Thymus (tissue), 14 donors: Measurements from ENCODE around the gene CKAP2L. TPM values are rescaled to one million over a fixed set of nuclear protein-coding genes. Genes with fewer than 3 reads are reported as not detected.

Experiments used
- DNase-seq, 9 donors: peaks; one replicate each; pipeline ENCODE4 v3.0.0-alpha.2; 2013; ENCODE audit warnings: low spot score in 9 of 9, low read depth in 6 of 9, missing footprints in 1 of 9
- H3K27ac ChIP-seq, 2 donors: one replicate each; pipeline ENCODE4 v1.5.1; 2013; ENCODE audit warnings: control low read depth in 1 of 2, low read depth in 1 of 2, low read length in 1 of 2, mild to moderate bottlenecking in 1 of 2, moderate library complexity in 1 of 2
- H3K27me3 ChIP-seq, 2 donors: one replicate each; pipeline ENCODE4 v1.5.1; 2013; ENCODE audit warnings: low read length in 1 of 2; ENCODE audit not compliant: control insufficient read depth in 2 of 2, insufficient read depth in 1 of 2
- H3K36me3 ChIP-seq, 2 donors: one replicate each; pipeline ENCODE4 v1.5.1; 2013; ENCODE audit warnings: low read length in 1 of 2, mild to moderate bottlenecking in 1 of 2, moderate library complexity in 1 of 2; ENCODE audit not compliant: control insufficient read depth in 2 of 2, insufficient read depth in 2 of 2
- H3K4me1 ChIP-seq, 2 donors: one replicate each; pipeline ENCODE4 v1.5.1; 2013; ENCODE audit warnings: low read length in 2 of 2; ENCODE audit not compliant: control insufficient read depth in 2 of 2, insufficient read depth in 2 of 2
- H3K4me3 ChIP-seq, 2 donors: one replicate each; pipeline ENCODE4 v1.5.1; 2013; ENCODE audit warnings: low read length in 2 of 2, control low read depth in 1 of 2, mild to moderate bottlenecking in 1 of 2
- H3K9me3 ChIP-seq, 2 donors: one replicate each; pipeline ENCODE4 v1.5.1; 2013; ENCODE audit warnings: low read length in 1 of 2, mild to moderate bottlenecking in 1 of 2; ENCODE audit not compliant: control insufficient read depth in 2 of 2, insufficient read depth in 1 of 2
- WGBS: extraction: QIAGEN DNeasy Blood & Tissue Kit; methylation state at CpG from one replicate; pipeline ENCODE4 v1.1.7; 2013; 5-methylcytosine and 5-hydroxymethylcytosine counted together
- long read RNA-seq, 10 donors: transcript quantifications; one replicate each; lab custom pipeline, GENCODE V29; 2026
- polyA plus RNA-seq: library from polyadenylated mRNA; stranded (reverse); fragments of 200-250 nt; gene quantifications from one replicate; pipeline ENCODE4 v1.2.3, GENCODE V29; 2013
- total RNA-seq: library from RNA; stranded (reverse); fragments of 120-200 nt; gene quantifications from one replicate; pipeline ENCODE4 v1.2.4, GENCODE V29; 2013
- donor health status: healthy.

The CKAP2L gene, protein sequence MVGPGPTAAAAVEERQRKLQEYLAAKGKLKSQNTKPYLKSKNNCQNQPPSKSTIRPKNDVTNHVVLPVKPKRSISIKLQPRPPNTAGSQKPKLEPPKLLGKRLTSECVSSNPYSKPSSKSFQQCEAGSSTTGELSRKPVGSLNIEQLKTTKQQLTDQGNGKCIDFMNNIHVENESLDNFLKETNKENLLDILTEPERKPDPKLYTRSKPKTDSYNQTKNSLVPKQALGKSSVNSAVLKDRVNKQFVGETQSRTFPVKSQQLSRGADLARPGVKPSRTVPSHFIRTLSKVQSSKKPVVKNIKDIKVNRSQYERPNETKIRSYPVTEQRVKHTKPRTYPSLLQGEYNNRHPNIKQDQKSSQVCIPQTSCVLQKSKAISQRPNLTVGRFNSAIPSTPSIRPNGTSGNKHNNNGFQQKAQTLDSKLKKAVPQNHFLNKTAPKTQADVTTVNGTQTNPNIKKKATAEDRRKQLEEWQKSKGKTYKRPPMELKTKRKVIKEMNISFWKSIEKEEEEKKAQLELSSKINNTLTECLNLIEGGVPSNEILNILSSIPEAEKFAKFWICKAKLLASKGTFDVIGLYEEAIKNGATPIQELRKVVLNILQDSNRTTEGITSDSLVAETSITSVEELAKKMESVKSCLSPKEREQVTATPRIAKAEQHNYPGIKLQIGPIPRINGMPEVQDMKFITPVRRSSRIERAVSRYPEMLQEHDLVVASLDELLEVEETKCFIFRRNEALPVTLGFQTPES
- total RNA-seq = 14.1 TPM
- 1.0 TPM for polyA plus RNA-seq
- long read RNA-seq, donor 1, partial matches to known transcripts = 0 of 1 reads
- long read RNA-seq, donor 1, other reads (novel, unspliced or antisense) = 0 of 1 reads
- long read RNA-seq, donor 2, full-length matches to known transcripts = 2 of 43 reads
- long read RNA-seq, donor 2, partial matches to known transcripts = 41 of 43 reads
- long read RNA-seq, donor 2, other reads (novel, unspliced or antisense) = 0 of 43 reads
- long read RNA-seq, donor 3, full-length matches to known transcripts = 5 of 17 reads
- long read RNA-seq, donor 3, partial matches to known transcripts = 12 of 17 reads
- long read RNA-seq, donor 3, other reads (novel, unspliced or antisense) = 0 of 17 reads
- long read RNA-seq, donor 4, partial matches to known transcripts = 0 of 2 reads
- long read RNA-seq, donor 4, other reads (novel, unspliced or antisense) = 0 of 2 reads
- long read RNA-seq, donor 5, full-length matches to known transcripts = 4 of 19 reads
- long read RNA-seq, donor 5, partial matches to known transcripts = 15 of 19 reads
- long read RNA-seq, donor 5, other reads (novel, unspliced or antisense) = 0 of 19 reads
- long read RNA-seq, donor 6, full-length matches to known transcripts = 2 of 2 reads
- long read RNA-seq, donor 6, partial matches to known transcripts = 0 of 2 reads
- long read RNA-seq, donor 6, other reads (novel, unspliced or antisense) = 0 of 2 reads
- long read RNA-seq, donor 7, full-length matches to known transcripts = 4 of 19 reads
- long read RNA-seq, donor 7, partial matches to known transcripts = 15 of 19 reads
- long read RNA-seq, donor 7, other reads (novel, unspliced or antisense) = 0 of 19 reads
- long read RNA-seq, donor 8 = 0 reads
- long read RNA-seq, donor 9, full-length matches to known transcripts = 3 of 3 reads
- long read RNA-seq, donor 9, partial matches to known transcripts = 0 of 3 reads
- long read RNA-seq, donor 9, other reads (novel, unspliced or antisense) = 0 of 3 reads
- long read RNA-seq, donor 10 = 0 reads

DNA sequence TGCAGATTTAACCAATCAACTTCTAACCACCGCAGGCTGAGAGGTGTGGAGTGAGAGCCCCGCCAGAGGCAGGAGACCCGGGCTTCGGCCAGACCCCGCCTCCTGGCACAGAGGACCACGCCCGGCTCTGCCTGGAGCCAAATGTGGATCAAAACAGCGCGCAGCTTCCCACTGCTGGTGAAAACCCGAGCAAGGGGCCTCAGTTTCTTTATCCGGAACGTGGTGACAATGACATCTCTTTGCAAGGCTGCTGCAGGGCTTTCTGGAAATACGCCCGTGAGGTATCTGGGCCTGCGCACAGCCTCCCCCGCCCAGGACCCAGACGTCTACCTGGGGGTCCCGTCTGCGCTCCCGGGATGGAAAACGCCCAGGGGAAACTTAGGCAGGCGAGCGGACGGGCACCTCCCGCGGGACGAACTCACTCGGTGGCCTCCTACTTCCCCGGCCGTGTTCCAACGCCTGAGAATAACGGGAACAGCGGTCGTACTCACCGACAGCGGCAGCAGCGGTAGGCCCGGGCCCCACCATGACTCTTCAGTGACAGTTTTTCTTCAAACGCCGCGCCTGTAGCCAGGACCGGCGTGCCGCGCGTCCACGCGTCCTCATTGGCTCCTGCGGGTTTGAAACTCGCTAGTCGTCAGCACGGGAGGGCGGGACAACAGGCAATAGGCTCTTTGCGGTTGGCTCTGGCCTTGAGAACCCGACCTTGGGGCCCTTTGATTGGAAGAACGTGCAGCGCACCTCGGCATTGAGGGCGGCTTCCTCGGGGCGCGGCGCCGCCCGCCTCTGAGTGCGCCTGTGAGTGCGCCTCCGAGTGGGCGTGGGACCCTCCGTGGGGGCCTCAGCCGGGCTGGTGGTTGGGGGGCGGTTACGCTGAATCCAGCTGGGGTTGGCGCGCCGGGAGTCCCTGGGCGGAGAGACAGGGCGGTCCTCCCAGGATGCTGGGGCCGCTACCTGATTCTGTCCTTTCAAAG lies at the start of gene CKAP2L:
Gene CKAP2L (minus strand): TSS at position 539 of the 974 bp plus-strand sequence. CDS start 11 bp downstream, at position 528.
- Histone ChIP-seq H3K4me1 (peaks cover 13 to 24% of the 10 kb centered on the region in 2 donors), H3K4me3 (peak within 1 kb of the TSS; percentile 75 to 79), H3K27me3 (no peaks in the 10 kb centered on the region), H3K9me3 (no peaks in the 10 kb centered on the region), H3K27ac (peak within 1 kb of the TSS; percentile 18 to 76), H3K36me3 (peaks cover 3 to 14% of the 10 kb centered on the region in 2 donors)
- DNase-seq = peak; percentile 94 to 99 (median 97)
- under 1% methylated on average over 79 of the region's 79 CpGs for WGBS

DNA sequence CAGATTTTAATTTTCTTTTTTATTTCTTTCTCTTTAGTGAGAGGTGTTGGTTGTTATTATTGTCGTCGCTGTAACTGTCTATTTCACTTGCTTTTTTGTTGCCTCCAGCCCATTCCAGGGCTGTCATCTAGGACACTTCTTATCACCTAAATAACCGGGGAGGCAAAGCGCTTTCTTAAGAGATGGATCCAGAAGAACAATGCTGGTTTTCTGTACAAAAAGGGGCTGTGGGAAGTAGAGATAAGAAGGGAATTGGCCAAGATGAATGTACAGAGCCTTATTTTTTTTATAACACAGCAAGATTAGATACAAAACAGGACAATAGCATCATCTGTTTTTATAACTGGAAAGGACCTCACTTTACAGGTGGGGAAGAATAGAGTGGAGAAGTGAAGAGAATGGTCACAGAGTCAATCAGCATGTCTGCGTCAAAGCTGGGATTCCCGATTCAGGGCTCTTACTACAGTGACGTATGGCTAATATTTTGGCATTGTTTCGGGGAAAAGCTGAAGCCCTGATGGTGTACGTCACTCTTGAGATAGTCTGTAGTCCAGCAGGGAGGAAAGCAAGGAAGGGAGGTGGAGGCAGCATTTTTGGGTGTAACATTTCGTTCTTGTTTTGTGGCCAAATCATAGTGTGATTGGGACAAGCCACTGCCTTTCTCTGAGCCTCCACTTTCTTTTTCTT lies 49.0 kb upstream of the CKAP2L start:
- H3K27ac ChIP-seq = no peak overlapping the region

DNA sequence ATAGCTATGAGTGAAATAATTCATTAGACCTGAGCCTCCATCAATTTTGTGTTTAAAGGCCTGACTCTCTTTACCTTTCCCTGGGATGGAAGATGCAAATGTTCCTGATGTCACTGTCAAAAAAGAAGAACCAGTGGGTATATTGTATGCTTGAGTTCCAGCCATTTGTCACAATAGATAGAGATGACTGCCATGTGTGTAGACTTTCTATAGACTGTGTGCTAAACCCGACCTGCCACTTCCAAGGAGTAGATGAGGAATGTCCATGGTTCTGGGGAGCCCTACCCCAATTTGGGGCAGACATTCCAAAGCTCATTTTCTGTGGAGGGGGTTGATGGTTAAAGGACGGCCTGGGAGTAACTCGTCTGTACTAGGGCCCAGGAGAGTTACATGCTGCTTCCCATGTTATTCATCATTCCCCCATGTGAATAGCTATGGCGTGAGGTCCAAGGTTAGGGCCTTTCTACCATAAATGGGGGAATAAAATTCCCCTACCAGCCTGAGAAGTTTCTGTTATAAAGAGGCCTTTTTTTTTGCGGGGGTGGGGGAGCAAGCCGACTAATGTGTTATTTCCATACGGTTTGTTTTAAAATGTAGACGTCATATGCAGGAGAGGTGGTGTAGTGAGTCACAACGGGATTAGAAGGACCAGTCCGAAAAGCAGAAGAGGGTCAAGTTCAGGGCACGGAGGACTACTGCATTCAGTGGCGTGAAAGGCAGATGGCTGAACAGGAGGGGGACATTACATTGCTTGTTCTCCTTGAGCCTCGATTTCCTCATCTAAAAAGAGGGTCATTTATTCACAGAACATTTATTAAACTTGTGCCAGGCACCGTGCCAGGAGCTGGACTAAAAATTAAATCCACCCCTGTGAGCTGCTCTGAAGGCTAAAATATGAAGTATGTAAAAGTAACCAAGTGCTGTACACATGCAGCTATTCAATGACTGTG lies 48.2 kb upstream of the CKAP2L start:
- DNase-seq = no peak
- H3K27ac ChIP-seq = no peak overlapping the region
- 82% methylated on average over 14 of the region's 14 CpGs for WGBS

More for the DNA sequence above, 49.0 kb upstream of the CKAP2L start:
- no peaks in the 10 kb centered on the region for H3K36me3 ChIP-seq
- DNase-seq = no peak
- H3K4me3 ChIP-seq = no peak overlapping the region
- WGBS = 97% methylated on average over 10 of the region's 10 CpGs
- H3K9me3 ChIP-seq = no peaks in the 10 kb centered on the region
- H3K4me1 ChIP-seq = peaks cover 0 to 12% of the 10 kb centered on the region in 2 donors
- H3K27me3 ChIP-seq = no peaks in the 10 kb centered on the region

DNA sequence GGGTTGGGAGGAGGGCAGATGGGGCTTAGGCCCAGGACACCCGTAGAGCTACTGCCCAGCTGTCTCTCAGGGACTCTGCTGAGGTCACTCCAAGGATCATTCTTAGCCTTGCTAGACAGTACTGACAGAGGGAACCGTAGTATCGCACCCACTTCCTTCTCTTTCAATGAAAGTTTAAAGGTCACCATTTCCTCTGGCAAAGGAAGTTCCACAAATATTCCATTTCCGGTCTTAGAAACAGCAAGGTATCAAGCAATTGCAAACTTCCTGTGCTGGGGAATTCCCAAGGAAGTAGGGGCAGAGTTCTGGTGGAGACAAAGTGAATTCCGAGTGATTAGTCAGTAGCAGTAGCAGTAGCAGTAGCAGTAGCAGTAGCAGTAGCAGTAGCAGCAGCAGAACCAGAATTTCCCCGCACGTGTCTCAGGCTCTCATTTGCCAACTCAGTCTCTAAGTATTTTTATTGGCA lies 47.5 kb upstream of the CKAP2L start:
- 81% methylated on average over 7 of the region's 7 CpGs for WGBS
- H3K4me1 ChIP-seq = peaks cover 0 to 10% of the 10 kb centered on the region in 2 donors
- no peak overlapping the region for H3K27ac ChIP-seq
- no peak overlapping the region for H3K4me3 ChIP-seq
- no peaks in the 10 kb centered on the region for H3K36me3 ChIP-seq
- no peak for DNase-seq
- no peaks in the 10 kb centered on the region for H3K9me3 ChIP-seq
- H3K27me3 ChIP-seq = no peaks in the 10 kb centered on the region

More for the DNA sequence above, 48.2 kb upstream of the CKAP2L start:
- no peaks in the 10 kb centered on the region for H3K36me3 ChIP-seq
- H3K4me3 ChIP-seq = no peak overlapping the region
- H3K9me3 ChIP-seq = no peaks in the 10 kb centered on the region
- peaks cover 0 to 10% of the 10 kb centered on the region in 2 donors for H3K4me1 ChIP-seq
- no peaks in the 10 kb centered on the region for H3K27me3 ChIP-seq

DNA sequence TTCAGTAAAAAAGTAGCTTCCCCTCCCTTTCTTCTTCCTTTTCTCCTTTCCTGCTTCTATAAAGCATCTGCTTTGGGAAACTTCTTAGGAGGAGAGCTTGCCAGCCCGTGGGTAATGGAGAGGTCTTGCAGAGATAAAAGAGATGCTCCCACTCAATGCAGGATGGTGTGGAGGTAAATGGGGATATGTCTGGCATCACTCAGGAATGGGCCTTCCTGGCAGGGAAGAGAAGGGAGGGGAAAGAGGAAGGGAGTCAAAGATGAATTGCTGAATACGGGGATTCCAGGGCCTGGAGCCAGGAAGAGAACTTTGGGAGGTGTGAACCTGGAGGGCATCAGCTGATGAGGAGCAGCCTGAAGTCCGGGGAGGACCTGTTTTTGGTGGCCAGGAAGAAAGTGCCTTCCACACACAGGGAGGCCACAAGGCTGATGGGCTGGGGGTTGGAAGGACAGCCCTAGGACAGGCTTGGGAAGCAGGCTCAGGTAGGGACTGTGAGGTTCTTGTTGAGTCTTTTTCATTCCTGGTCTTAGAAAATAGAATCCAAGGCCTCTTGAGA lies 46.9 kb upstream of the CKAP2L start:
- H3K36me3 ChIP-seq = no peaks in the 10 kb centered on the region
- H3K9me3 ChIP-seq = no peaks in the 10 kb centered on the region
- H3K27me3 ChIP-seq = no peaks in the 10 kb centered on the region
- over 99% methylated on average over 3 of the region's 3 CpGs for WGBS
- no peak overlapping the region for H3K27ac ChIP-seq
- H3K4me3 ChIP-seq = no peak overlapping the region
- DNase-seq = no peak
- peaks cover 0 to 10% of the 10 kb centered on the region in 2 donors for H3K4me1 ChIP-seq

DNA sequence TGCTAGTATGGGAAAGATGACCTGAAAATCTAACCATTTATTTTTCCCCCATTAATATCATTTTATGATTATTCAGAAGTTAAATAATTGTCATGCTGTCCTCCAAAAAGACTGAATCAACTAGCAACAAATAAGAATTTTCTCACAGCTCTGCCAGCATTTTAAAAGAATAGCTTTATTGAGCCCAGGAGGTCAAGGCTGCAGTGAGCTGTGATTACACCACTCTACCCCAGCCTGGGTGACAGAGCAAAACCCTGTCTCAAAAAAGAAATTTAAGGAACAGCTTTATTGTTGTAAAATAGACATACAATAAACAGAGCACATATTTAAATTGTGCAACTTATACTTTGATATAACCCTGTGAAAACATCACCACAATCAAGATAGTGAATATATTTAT lies 44.7 kb upstream of the CKAP2L start:
- H3K27ac ChIP-seq = no peak overlapping the region
- H3K27me3 ChIP-seq = no peaks in the 10 kb centered on the region
- no peaks in the 10 kb centered on the region for H3K36me3 ChIP-seq
- no peaks in the 10 kb centered on the region for H3K9me3 ChIP-seq
- no peak overlapping the region for H3K4me3 ChIP-seq
- no peak for DNase-seq
- H3K4me1 ChIP-seq = peaks cover 0 to 8% of the 10 kb centered on the region in 2 donors
